Activated CD4-positive, alpha-beta T cell treated with anti-CD3 and anti-CD28 coated beads for 36 hours (primary cell): ENCODE measurements around the gene TOX3. TPM values are rescaled to one million over a fixed set of nuclear protein-coding genes. Genes with fewer than 3 reads are reported as not detected.

Source experiments
- ATAC-seq: fragments of 200-7000 bp; cut with Tn5 transposase; one replicate; pipeline ENCODE4 v1.10.0; 2021; ENCODE audit warnings: mild to moderate bottlenecking, moderate library complexity
- CTCF ChIA-PET: fragments of 350-600 bp; sonication (Branson Sonifier 250); formaldehyde crosslinking; loops from one replicate; lab custom pipeline; 2021; ENCODE audit warnings: antibody characterized with exemption; lab: Charles Lee
- POLR2A ChIA-PET: fragments of 350-600 bp; sonication (Branson Sonifier 250); formaldehyde crosslinking; loops from one replicate; lab custom pipeline; 2021; ENCODE audit warnings: antibody characterized with exemption, inconsistent platforms; lab: Charles Lee
- DNase-seq: peaks from one replicate; pipeline ENCODE4 v3.0.0-alpha.2; 2020
- H3K27ac Mint-ChIP-seq: one replicate; pipeline ENCODE4 v1.8.0; 2021; ENCODE audit warnings: mixed read lengths
- H3K27me3 Mint-ChIP-seq: one replicate; pipeline ENCODE4 v1.8.0; 2021; ENCODE audit warnings: mixed read lengths
- H3K36me3 Mint-ChIP-seq: one replicate; pipeline ENCODE4 v1.8.0; 2021; ENCODE audit warnings: low read depth, mixed read lengths
- H3K4me1 Mint-ChIP-seq: one replicate; pipeline ENCODE4 v1.8.0; 2021; ENCODE audit warnings: mixed read lengths
- H3K4me3 Mint-ChIP-seq: one replicate; pipeline ENCODE4 v1.8.0; 2021; ENCODE audit warnings: mild to moderate bottlenecking, moderate library complexity, mixed read lengths
- H3K9me3 Mint-ChIP-seq: one replicate; pipeline ENCODE4 v1.8.0; 2021; ENCODE audit warnings: low read depth, mixed read lengths
- intact Hi-C, 2 experiments: fragments of 100-400 bp; cut with DNase I in 1 of 2; cut with micrococcal nuclease in 1 of 2; formaldehyde crosslinking; loops; one replicate each; pipeline versions ENCODE4 v1.14.2 to v1.15.1; 2022 to 2024; cut with DNase I, micrococcal nuclease
- total RNA-seq, 2 experiments: library from RNA; stranded (reverse); gene quantifications; one replicate each; pipeline ENCODE4 v1.2.3, GENCODE V29; 2021

Gene TOX3
- total RNA-seq, 2 experiments from 2014 or later = not detected

GRCh38 chr16:52546291-52547003 is 496 bp downstream of the TOX3 start:
- Mint-ChIP-seq H3K9me3 (no peaks in the 10 kb centered on the region), H3K27me3 (peaks cover 40% of the 10 kb centered on the region), H3K27ac (no peak overlapping the region), H3K4me3 (no peak overlapping the region), H3K36me3 (no peaks in the 10 kb centered on the region), H3K4me1 (peaks cover 4% of the 10 kb centered on the region)
- CTCF ChIA-PET = interaction anchor here (2.0 kb wide), 1 partner anchor 17 kb away, joined by 5 read pairs; no protein-coding TSS in a partner anchor
- POLR2A ChIA-PET = no interaction called here
- intact Hi-C loops = no loop called here
- no peak for ATAC-seq
- no peak for DNase-seq

- no peaks in the 10 kb centered on the region for H3K36me3 Mint-ChIP-seq
- H3K27ac Mint-ChIP-seq = no peak overlapping the region
- peaks cover 4% of the 10 kb centered on the region for H3K4me1 Mint-ChIP-seq
- intact Hi-C loops = no loop called here
- no peaks in the 10 kb centered on the region for H3K9me3 Mint-ChIP-seq
- no peak for ATAC-seq
- CTCF ChIA-PET = no interaction called here
- no peak overlapping the region for H3K4me3 Mint-ChIP-seq
- H3K27me3 Mint-ChIP-seq = peaks cover 38% of the 10 kb centered on the region
- DNase-seq = no peak
- POLR2A ChIA-PET = no interaction called here
Measured at GRCh38 chr16:52545898-52546266, 1.1 kb downstream of the TOX3 start.

DNA sequence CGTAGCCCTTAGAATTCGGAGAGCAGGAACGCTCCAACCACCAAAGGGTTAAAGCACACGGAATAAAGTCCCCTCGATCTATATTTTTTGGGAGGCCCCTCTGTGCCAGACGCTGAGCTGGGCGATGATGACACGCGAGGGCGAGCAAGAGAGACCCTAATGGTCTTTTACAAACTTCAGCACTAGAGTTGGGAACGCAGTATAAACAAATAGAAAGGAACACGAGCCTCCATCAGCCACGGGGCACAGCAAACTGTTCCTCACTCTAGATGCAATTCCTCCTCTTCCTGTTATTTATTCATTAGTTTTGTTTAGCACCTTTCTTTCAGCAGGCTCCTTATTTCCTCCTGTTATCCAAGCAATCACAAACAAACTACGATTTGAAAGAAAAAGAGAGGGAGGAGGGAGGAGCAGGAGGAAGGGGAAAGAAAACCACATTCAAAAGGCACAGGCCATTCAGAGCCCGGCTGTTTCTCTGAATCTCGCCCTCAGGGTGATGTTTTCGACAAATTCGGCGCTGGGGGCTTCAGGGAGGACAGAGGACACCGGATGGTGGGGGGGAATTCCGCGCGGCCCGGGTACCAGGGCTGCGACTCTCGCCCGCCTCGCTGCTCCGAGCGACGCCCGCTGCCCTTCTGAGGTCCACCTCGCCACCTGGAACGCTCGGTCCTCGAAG is 1.6 kb downstream of the TOX3 start:
- Mint-ChIP-seq H3K27me3 (peaks cover 38% of the 10 kb centered on the region), H3K27ac (no peak overlapping the region), H3K4me1 (peaks cover 4% of the 10 kb centered on the region), H3K9me3 (no peaks in the 10 kb centered on the region), H3K36me3 (no peaks in the 10 kb centered on the region), H3K4me3 (no peak overlapping the region)
- intact Hi-C loops = no loop called here
- ChIA-PET CTCF (no interaction called here), POLR2A (no interaction called here)
- DNase-seq = no peak
- ATAC-seq = no peak

GRCh38 chr16:52544703-52545102 is 2.2 kb downstream of the TOX3 start:
- Mint-ChIP-seq H3K27ac (no peak overlapping the region), H3K27me3 (peaks cover 37% of the 10 kb centered on the region), H3K4me3 (no peak overlapping the region), H3K4me1 (peaks cover 4% of the 10 kb centered on the region), H3K9me3 (peaks cover 1% of the 10 kb centered on the region), H3K36me3 (no peaks in the 10 kb centered on the region)
- no peak for ATAC-seq
- CTCF ChIA-PET = interaction anchor here (0.6 kb wide), 1 partner anchor 77 kb away, joined by 4 read pairs; no protein-coding TSS in a partner anchor
- no peak for DNase-seq
- intact Hi-C loops = no loop called here
- POLR2A ChIA-PET = no interaction called here

GRCh38 chr16:52543654-52544053 is 3.3 kb downstream of the TOX3 start:
- Mint-ChIP-seq H3K4me1 (peaks cover 4% of the 10 kb centered on the region), H3K27ac (no peak overlapping the region), H3K4me3 (no peak overlapping the region), H3K9me3 (peaks cover 3% of the 10 kb centered on the region), H3K36me3 (no peaks in the 10 kb centered on the region), H3K27me3 (peaks cover 29% of the 10 kb centered on the region)
- DNase-seq (no peak), ATAC-seq (no peak)
- intact Hi-C loops = no loop called here
- CTCF ChIA-PET = no interaction called here
- POLR2A ChIA-PET = no interaction called here

- intact Hi-C loops = no loop called here
- H3K4me1 Mint-ChIP-seq = no peaks in the 10 kb centered on the region
- CTCF ChIA-PET = no interaction called here
- H3K4me3 Mint-ChIP-seq = no peak overlapping the region
- DNase-seq (no peak), ATAC-seq (no peak)
- POLR2A ChIA-PET = no interaction called here
- H3K27me3 Mint-ChIP-seq = peaks cover 19% of the 10 kb centered on the region
- H3K36me3 Mint-ChIP-seq = no peaks in the 10 kb centered on the region
- peaks cover 7% of the 10 kb centered on the region for H3K9me3 Mint-ChIP-seq
- no peak overlapping the region for H3K27ac Mint-ChIP-seq
Measured at GRCh38 chr16:52540910-52541309, 6.0 kb downstream of the TOX3 start.

- POLR2A ChIA-PET = no interaction called here
- no peak overlapping the region for H3K27ac Mint-ChIP-seq
- H3K4me1 Mint-ChIP-seq = no peaks in the 10 kb centered on the region
- CTCF ChIA-PET = no interaction called here
- ATAC-seq (no peak), DNase-seq (no peak)
- intact Hi-C loops = no loop called here
- peaks cover 7% of the 10 kb centered on the region for H3K9me3 Mint-ChIP-seq
- H3K36me3 Mint-ChIP-seq = no peaks in the 10 kb centered on the region
- H3K27me3 Mint-ChIP-seq = peaks cover 10% of the 10 kb centered on the region
- no peak overlapping the region for H3K4me3 Mint-ChIP-seq
Measured at GRCh38 chr16:52539191-52539590, 7.8 kb downstream of the TOX3 start.

GRCh38 chr16:52538511-52538910 is 8.4 kb downstream of the TOX3 start:
- Mint-ChIP-seq H3K36me3 (no peaks in the 10 kb centered on the region), H3K27me3 (peaks cover 6% of the 10 kb centered on the region), H3K4me3 (no peak overlapping the region), H3K9me3 (peaks cover 7% of the 10 kb centered on the region), H3K27ac (no peak overlapping the region), H3K4me1 (no peaks in the 10 kb centered on the region)
- intact Hi-C loops = no loop called here
- no peak for DNase-seq
- POLR2A ChIA-PET = no interaction called here
- no peak for ATAC-seq
- CTCF ChIA-PET = no interaction called here

GRCh38 chr16:52537516-52537915 is 9.4 kb downstream of the TOX3 start:
- Mint-ChIP-seq H3K36me3 (no peaks in the 10 kb centered on the region), H3K4me3 (no peak overlapping the region), H3K4me1 (no peaks in the 10 kb centered on the region), H3K27ac (no peak overlapping the region), H3K27me3 (peaks cover 3% of the 10 kb centered on the region), H3K9me3 (peaks cover 7% of the 10 kb centered on the region)
- ATAC-seq (no peak), DNase-seq (no peak)
- CTCF ChIA-PET = no interaction called here
- POLR2A ChIA-PET = no interaction called here
- intact Hi-C loops = no loop called here

GRCh38 chr16:52535076-52535475 is 11.9 kb downstream of the TOX3 start:
- H3K4me3 Mint-ChIP-seq = no peak overlapping the region
- ChIA-PET CTCF (no interaction called here), POLR2A (no interaction called here)
- ATAC-seq = no peak
- no peaks in the 10 kb centered on the region for H3K36me3 Mint-ChIP-seq
- intact Hi-C loops = no loop called here
- H3K4me1 Mint-ChIP-seq = no peaks in the 10 kb centered on the region
- H3K27me3 Mint-ChIP-seq = peaks cover 2% of the 10 kb centered on the region
- no peak for DNase-seq
- H3K9me3 Mint-ChIP-seq = peaks cover 7% of the 10 kb centered on the region
- H3K27ac Mint-ChIP-seq = no peak overlapping the region

GRCh38 chr16:52533296-52533695 is 13.6 kb downstream of the TOX3 start:
- Mint-ChIP-seq H3K27me3 (peaks cover 2% of the 10 kb centered on the region), H3K36me3 (no peaks in the 10 kb centered on the region)

DNA sequence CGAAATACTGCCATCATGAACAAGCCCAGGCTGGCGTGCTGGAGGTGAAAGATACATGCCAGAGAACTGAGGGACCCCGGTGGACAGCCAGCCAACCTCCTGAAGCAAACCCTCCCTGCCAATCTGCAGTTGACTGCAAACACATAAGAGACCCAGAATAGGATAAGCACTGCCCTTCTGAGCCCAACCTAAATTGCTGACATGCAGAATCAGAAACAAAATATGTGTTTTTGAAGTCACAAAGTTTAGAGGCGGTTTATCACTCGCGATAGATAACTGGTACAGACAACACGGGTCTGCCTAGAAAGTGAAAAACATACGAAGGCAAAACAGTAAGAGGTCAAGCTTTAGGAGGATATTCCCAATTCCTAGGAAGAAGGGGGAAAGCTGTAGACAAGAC is 14.6 kb downstream of the TOX3 start:
- DNase-seq (no peak), ATAC-seq (no peak)
- H3K27me3 Mint-ChIP-seq = peaks cover 2% of the 10 kb centered on the region
- no peak overlapping the region for H3K4me3 Mint-ChIP-seq
- CTCF ChIA-PET = no interaction called here
- no peak overlapping the region for H3K27ac Mint-ChIP-seq
- intact Hi-C loops = no loop called here
- H3K9me3 Mint-ChIP-seq = peaks cover 4% of the 10 kb centered on the region
- no peaks in the 10 kb centered on the region for H3K4me1 Mint-ChIP-seq
- POLR2A ChIA-PET = no interaction called here
- no peaks in the 10 kb centered on the region for H3K36me3 Mint-ChIP-seq

More at GRCh38 chr16:52533296-52533695, 13.6 kb downstream of the TOX3 start:
- no peaks in the 10 kb centered on the region for H3K4me1 Mint-ChIP-seq
- ChIA-PET POLR2A (no interaction called here), CTCF (no interaction called here)
- H3K27ac Mint-ChIP-seq = no peak overlapping the region
- no peak overlapping the region for H3K4me3 Mint-ChIP-seq
- H3K9me3 Mint-ChIP-seq = peaks cover 4% of the 10 kb centered on the region
- DNase-seq (no peak), ATAC-seq (no peak)
- intact Hi-C loops = no loop called here
